GM21717 (cell line): ENCODE measurements around the gene NPY.
A peak's percentile ranks its signal among the peaks of the same experiment; 100 is the strongest.
"Not testable (repeated sequence)": the region's sequence is repeated elsewhere in the genome, so short reads cannot be mapped to it uniquely, and the experiment has no call there.

Source experiments
- ATAC-seq: cut with Tn5 transposase; IDR thresholded peaks from one replicate; pipeline ENCODE4 v1.9.1; 2021; ENCODE audit warnings: mild to moderate bottlenecking, moderate library complexity; ENCODE audit not compliant: unreplicated experiment

Gene NPY

DNA sequence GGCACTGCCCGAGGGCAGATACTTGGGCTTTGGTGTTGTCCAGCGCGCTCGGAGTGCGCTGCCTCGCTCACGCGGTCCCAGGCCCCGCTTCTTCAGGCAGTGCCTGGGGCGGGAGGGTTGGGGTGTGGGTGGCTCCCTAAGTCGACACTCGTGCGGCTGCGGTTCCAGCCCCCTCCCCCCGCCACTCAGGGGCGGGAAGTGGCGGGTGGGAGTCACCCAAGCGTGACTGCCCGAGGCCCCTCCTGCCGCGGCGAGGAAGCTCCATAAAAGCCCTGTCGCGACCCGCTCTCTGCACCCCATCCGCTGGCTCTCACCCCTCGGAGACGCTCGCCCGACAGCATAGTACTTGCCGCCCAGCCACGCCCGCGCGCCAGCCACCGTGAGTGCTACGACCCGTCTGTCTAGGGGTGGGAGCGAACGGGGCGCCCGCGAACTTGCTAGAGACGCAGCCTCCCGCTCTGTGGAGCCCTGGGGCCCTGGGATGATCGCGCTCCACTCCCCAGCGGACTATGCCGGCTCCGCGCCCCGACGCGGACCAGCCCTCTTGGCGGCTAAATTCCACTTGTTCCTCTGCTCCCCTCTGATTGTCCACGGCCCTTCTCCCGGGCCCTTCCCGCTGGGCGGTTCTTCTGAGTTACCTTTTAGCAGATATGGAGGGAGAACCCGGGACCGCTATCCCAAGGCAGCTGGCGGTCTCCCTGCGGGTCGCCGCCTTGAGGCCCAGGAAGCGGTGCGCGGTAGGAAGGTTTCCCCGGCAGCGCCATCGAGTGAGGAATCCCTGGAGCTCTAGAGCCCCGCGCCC is at the start of gene NPY:
Gene NPY (plus strand): TSS at position 294 of the 802 bp plus-strand sequence. CDS start 1,051 bp downstream, outside the sequence.
- ATAC-seq: no peak

DNA sequence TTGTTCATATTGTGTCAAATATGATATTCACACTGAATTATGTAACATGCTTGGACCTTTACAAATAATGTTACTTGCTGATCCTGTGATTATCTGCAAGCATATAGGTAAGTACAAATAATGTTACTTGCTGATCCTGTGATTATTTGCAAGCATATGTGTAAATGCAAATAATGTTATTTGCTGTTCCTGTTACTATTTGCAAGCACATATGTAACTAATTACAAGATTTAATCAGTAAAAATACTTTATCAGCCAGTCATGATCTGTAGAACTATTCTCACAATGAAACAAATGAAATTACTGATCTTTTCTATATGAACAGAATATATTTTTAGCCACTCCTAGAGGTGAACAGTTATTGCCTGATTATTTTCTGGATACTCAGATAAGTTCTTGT is 44.7 kb upstream of the NPY start:
- ATAC-seq: no peak

DNA sequence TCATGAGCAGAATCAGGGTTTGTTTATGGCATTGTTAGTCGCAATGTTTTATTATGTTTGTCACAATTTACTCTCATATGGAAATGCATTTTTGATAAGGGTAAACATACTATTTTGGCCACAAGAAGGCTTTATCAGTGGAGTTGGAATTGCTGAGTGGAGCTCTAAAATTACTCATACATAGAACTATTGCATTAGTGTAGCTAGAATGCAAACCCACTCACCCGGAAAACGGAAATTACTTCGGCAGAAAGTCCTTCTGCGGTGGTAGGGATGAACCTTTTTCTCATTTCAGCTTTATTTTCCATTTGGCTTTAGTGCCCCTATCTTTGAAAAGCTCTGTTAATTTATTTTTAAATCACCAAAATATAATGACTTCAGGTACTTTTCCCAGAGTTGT is 42.8 kb upstream of the NPY start:
- no peak for ATAC-seq

DNA sequence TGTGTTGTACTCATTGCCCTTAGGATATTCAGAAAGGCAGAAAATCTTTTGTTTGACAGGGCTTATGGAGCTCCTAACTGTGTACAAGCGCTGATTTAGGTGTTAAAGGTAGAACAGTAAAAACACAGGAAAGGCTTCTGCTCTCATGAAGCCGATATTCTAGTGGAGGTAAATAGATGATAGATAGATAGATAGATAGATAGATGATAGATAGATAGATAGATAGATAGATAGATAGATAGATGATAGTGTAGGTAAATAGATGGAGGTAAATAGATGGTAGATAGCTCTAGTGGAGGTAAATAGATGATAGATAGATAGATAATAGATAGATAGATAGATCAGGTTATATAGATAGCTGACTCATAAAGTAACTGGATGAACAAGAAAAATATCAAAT is 39.4 kb upstream of the NPY start:
- ATAC-seq: no peak

DNA sequence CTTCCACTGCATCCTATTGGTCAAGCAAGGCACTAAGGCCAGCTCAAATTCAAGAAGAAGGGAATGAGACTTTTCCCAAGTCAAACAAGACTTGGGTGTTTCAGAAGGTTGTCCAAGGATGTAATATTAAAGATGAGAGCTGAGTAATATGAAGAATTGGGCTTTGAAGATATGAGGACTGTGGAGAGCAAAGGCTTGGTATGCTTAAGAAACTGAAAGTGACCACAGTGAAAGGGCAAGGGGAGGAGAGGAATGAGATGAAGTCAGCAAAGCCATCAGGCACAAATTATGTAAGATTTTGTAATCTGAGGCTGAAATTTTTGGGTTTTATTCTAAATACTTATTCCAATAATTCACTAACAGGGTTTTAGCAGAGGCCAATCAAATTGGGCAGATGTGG is 38.6 kb upstream of the NPY start:
- peak; percentile 90 for ATAC-seq

DNA sequence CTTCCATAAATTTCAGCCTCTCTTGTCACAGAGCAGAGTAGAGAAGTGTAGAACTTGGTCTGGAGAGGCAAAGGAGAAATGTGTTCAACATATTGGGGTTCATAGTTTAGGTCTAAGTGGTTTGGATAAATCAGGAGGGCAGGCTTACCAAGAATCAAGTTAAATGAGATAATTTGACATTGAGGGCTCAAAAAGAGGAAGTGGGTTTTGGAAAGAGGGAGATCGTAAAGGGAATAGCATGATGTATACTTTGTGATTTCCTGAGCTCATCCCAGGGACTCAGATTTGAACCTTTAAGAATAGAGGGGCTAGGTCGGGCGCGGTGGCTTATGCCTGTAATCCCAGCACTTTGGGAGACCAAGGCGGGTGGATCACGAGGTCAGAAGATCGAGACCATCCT is 34.7 kb upstream of the NPY start:
- ATAC-seq: no peak

DNA sequence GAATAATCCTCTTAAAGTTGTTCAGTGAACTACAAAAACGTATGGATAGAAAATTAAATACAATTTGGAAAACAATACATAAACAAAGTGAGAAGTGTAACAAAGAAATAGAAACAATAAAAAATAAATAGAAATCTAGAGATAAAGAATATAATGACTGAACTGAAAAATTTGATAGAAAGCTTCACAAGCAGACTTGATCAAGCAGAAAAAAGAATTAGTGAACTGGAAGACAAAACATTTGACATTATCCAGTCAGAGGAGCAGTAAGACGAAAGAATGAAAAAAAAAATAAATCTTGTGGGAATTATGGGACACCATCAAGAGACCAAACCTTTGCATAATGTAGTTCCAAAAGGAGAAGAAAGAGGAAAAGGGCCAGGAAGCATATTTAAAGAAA is 32.4 kb upstream of the NPY start:
- ATAC-seq: no peak

DNA sequence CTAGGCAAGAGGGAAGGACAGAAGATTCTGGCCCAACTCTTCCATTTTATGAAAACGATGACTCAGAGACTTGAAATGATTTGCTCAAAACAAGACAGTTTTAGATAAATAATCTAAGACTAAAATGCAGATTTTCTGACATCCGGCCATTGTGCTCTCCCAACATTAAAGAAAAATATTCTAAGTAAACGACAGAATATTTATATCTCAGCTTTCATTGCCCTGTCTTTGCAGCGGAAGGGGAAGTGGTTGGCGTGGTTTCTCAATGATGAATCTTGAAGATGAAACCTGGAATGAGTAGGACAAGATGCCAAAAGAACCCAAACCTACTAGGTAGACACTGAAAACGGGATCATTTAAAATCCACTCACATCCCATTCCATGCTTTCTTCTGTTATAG is 28.9 kb upstream of the NPY start:
- ATAC-seq: no peak

DNA sequence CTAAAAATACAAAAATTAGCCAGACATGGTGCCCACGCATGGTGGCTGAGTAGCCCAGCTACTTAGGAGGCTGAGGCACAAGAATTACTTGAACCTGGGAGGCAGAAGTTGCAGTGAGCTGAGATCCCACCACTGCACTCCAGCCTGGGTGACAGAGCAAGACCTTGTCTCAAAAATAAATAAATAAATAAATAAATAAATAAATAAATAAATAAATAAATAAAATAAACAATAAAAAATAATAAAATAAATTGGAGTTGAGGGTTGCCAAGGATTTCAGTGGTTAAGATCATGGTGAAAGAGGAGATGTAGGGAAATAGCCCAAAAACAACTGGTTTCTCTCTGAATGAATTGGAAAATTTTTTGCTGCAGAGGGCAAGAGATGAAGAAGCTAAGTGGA is 25.7 kb upstream of the NPY start:
- not testable (repeated sequence) for ATAC-seq

DNA sequence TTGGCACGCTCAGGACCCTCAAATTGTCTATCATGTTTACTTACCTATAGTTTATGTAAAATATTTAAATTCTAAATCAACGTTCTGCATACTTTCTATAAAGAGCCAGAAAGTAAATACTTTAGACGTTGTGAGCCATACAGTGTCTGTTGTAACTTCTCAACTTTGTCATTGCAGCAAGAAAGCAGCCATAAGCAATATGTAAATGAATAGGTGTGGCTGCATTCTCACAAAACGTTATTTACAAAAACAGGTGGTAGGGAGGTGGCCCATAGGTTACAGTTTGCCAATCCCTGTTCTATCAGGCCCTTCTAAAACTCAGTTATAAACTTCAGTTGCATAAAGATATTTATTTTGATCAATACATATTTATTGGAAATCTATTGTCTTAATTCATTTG is 12.1 kb upstream of the NPY start:
- no peak for ATAC-seq

DNA sequence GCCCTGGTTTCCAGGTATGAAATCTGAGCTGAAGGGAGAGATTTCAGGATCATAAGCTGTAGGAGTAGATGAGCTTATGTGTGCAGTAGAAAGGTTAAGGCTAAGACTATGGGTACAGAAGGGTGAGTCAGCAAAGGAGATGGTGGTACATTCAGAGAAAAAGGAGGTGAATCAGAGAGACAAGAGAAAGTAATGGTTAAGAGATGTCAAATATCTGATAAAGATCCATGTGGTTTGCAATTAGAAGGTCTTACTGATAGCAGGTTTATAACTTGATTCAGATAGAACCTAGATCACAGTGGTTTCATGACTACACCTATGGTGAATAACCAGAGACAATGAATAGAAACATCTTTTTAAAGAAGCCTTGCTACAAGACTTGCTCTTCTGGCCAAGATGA is 4.5 kb upstream of the NPY start:
- ATAC-seq: no peak

DNA sequence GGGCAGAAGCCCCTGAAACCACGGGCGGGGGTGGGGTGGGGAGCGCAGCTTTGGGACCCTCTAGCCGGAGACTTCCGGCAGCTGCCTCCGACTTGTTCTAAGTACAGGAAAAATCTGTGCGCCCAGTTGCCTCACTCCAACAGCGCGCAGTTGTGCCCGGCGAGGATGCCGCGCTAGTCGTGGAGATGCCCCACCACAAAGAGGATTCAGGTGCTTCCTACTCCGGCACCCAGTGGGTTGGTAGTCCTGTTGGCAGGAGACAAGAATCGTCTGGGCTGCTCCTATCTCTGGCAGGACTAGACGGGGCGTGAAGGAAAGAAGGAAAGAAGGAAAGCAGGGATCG is 465 bp upstream of the NPY start:
- ATAC-seq: no peak

DNA sequence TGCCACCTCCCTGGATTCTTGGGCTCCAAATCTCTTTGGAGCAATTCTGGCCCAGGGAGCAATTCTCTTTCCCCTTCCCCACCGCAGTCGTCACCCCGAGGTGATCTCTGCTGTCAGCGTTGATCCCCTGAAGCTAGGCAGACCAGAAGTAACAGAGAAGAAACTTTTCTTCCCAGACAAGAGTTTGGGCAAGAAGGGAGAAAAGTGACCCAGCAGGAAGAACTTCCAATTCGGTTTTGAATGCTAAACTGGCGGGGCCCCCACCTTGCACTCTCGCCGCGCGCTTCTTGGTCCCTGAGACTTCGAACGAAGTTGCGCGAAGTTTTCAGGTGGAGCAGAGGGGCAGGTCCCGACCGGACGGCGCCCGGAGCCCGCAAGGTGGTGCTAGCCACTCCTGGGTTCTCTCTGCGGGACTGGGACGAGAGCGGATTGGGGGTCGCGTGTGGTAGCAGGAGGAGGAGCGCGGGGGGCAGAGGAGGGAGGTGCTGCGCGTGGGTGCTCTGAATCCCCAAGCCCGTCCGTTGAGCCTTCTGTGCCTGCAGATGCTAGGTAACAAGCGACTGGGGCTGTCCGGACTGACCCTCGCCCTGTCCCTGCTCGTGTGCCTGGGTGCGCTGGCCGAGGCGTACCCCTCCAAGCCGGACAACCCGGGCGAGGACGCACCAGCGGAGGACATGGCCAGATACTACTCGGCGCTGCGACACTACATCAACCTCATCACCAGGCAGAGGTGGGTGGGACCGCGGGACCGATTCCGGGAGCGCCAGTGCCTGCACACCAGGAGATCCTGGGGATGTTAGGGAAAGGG is 913 bp downstream of the NPY start:
- no peak for ATAC-seq

DNA sequence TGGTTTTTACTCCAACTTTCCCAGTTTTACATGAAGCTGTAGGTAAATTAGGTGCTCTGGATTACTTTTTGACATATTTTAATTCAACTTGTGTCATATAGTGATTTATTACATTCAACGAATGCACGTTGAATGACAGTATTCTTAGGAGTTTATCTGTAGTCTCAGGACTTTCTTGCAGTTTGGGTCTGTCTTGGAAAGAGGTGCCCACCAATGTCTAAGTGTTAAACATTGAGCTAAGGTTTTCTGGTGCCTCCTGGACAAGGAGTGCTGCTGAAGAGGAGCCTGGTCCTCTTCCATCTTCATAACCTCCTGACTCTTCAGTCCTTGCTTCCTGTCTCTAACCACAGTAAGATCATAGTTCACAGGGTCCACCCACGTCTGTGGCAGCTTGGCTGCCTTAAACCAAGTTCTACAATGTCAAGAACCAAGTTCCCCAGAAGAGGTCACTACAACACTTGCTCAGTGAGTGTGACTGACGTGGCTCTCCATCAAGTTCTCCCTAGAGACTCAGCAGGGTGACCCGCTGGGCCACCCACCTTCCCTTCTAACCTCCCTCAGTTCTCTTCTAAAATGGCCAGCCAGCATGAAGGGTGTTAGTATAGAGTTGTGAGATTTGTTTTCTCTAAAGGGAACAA is 6.1 kb downstream of the NPY start:
- peak; percentile 98 for ATAC-seq

DNA sequence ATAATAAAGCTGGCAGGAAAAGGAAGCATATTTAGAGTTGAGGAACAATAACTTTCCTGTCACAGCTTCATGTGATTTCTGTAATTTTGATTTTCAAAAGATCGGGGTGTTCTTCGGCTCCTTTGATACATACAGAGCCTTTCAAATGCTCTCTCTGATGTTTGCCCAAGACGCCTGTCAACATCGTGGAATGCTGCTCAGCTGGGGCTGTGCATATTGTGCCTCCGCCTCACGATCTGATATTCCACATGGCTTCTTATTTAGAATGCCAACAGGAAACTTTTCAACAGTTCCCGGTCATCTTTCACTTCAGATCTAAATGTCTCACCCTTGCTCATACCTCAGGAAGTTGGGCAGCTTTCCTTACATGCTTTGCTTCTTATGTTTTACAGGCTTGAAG is 7.3 kb downstream of the NPY start:
- no peak for ATAC-seq

DNA sequence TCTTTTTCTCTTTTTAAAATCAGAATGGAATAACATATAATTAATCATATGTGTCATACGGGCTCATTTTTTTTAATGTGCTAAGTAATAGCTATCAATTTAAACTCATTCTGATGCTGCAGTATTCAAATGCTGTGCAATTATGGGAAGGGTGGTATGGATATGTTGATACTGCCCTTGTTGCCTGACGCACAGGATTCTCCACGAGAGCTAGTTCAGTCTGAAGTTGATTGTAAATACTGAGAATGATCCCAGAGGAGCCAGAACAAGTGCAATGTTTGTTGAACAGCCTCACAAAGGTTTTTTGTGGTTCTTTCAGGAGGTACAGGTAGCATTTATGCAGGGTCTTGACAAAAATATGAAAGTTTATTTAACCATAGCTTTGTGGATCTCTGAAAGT is 13.4 kb downstream of the NPY start:
- no peak for ATAC-seq

DNA sequence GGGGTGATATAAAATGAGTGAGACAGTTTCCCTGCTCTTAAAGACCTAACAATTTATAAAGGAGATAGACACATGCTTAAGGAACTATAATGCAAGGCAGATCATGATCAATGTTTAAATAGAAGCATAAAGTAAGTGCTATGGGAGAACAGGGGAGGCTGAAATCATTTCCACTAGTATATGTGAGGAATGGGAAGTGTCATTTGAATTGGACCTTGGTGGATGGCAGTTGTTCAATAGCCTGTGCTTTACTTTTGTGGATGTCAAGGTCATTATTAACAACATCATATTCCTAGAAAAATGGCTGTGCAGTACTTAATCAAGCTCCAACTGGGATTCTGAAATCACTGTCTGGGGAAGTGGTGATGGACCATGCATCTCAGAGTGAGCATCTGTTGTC is 14.7 kb downstream of the NPY start:
- ATAC-seq: no peak

DNA sequence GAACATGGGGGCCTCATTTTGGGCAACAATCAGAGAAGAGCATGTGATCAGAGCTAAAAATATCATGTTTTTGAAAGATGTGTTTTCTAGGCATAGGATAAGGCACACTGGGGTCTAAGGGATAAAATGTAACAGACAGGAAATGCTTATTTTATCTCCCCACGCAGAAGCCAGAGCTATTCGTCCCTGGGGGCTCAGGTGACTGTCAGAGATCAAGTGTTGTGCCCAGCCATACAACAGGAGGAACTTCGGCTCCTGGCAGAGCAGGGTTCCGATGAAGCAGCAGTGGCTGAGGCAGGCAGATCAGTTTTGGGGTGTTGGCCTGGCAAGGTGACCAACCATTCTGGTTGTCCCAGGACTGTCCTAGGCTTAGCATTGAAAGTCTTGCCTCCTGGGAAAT is 15.2 kb downstream of the NPY start:
- no peak for ATAC-seq

DNA sequence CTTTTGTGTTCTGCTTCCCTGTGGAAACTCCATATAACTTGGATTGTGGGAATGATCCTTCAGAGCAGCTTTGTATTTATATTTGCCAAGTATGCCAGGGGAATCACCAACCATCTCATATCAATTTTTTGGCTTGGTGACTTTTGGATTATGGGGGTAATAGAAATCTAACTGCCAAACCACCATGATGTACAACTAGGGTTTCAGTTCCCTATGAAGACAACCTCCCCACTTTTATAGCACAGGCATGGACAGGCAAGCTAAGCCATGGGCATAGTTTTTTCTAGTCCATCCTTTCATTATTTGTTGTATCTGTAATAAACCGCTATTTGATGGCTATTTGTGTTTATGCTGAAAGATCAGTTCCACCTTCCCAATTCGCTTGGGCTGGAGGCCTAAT is 17.7 kb downstream of the NPY start:
- ATAC-seq: no peak

DNA sequence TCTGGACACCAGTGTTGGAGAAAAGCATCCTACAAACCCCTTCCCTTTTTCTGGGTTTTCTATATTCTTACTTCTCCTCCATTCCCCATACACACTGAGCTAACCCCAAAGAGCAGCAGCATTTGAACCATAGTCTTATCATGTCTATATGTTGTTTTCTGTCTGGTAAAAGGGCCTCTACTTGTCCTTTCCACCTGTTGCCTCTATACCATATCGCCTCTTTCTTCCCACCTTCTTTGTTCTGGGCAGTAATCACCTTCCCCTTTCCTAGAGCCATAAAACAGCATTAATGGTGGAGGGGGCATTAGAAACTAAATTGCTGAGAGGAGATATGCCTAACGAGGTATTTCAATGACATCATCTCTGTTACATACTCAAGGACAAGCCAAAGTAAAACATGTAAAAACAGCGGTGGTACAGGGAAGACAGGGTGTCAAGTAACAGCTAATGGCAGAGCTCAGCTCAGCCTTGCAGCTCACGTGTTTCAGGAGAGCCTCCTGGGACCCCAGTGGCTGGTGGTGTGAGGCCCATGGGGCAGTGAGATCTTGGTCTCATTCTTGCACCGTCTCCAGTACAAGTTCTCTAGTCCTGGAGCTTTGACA is 20.6 kb downstream of the NPY start:
- ATAC-seq: no peak

DNA sequence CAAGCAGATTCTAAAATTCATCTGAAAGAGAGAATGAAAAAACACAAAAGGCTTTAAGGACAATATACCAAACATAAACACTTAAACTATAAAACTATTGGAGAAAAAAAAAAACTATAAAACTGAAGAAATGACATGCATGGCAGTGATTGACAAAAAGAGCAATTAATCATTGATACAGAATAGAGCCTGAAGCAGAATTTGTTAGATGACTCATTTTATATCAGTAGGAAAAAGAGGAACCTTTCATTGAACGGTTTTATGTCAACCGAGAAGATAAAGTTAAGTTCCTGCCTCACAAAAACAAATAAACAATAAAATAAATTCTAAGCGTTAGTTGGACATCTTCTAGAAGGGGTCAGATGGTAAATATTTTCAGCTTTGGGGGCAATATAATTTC is 23.3 kb downstream of the NPY start:
- ATAC-seq: no peak

DNA sequence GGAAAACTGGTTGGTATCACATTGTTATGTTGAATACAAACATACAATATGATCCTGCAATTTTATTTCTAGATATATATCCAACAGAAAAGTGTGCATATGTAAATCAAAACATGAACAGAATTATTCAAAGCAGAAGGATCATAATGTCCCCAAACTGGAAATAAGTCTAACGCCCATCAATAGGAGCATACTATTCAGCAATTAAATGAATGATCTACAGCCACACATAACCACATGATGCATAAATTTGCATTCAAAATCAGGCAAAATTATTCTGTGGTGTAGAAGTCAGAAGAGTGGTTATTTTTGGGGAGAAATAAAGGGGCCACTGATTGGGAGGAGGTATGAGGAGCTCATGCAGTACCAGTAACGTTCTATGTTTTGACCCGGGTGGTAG is 28.6 kb downstream of the NPY start:
- ATAC-seq: no peak
